Liver (tissue), 9 donors: ENCODE results near the gene TIAM1. TPM values are rescaled to one million over a fixed set of nuclear protein-coding genes. Genes with fewer than 3 reads are reported as not detected.

Experiments used
- DNase-seq: peaks from one replicate; pipeline ENCODE4 v3.0.0-alpha.2; 2017; ENCODE audit warnings: low spot score
- H3K27ac ChIP-seq, 2 donors: one replicate each; pipeline ENCODE4 v1.7.0; 2013; ENCODE audit warnings: inconsistent platforms in 2 of 2, low read length in 2 of 2, control low read depth in 1 of 2, low read depth in 1 of 2, mild to moderate bottlenecking in 1 of 2
- H3K27me3 ChIP-seq, 4 donors: one replicate each; pipeline versions ENCODE4 v1.6.1 to v1.7.0; 2013; ENCODE audit warnings: low read length in 3 of 4, inconsistent platforms in 1 of 4, mild to moderate bottlenecking in 1 of 4, moderate library complexity in 1 of 4; ENCODE audit not compliant: control insufficient read depth in 4 of 4, insufficient read depth in 4 of 4
- H3K36me3 ChIP-seq, 4 donors: one replicate each; pipeline versions ENCODE4 v1.6.1 to v1.7.0; 2013; ENCODE audit warnings: low read length in 3 of 4, mild to moderate bottlenecking in 3 of 4, low read depth in 1 of 4, moderate library complexity in 1 of 4; ENCODE audit not compliant: control insufficient read depth in 4 of 4, insufficient read depth in 3 of 4
- H3K4me1 ChIP-seq, 4 donors: one replicate each; pipeline versions ENCODE4 v1.6.1 to v1.7.0; 2013; ENCODE audit warnings: low read length in 3 of 4, mild to moderate bottlenecking in 3 of 4, moderate library complexity in 1 of 4; ENCODE audit not compliant: control insufficient read depth in 4 of 4, insufficient read depth in 4 of 4
- H3K4me3 ChIP-seq, 3 donors: one replicate each; pipeline versions ENCODE4 v1.6.1 to v1.7.0; 2013; ENCODE audit warnings: low read length in 3 of 3, control low read depth in 1 of 3, low read depth in 1 of 3, mild to moderate bottlenecking in 1 of 3
- H3K9ac ChIP-seq, 2 donors: one replicate each; pipeline ENCODE4 v1.7.0; 2013; ENCODE audit warnings: low read length in 2 of 2, mild to moderate bottlenecking in 2 of 2, moderate library complexity in 2 of 2, control low read depth in 1 of 2, low read depth in 1 of 2
- H3K9me3 ChIP-seq, 4 donors: one replicate each; pipeline versions ENCODE4 v1.6.1 to v1.7.0; 2013; ENCODE audit warnings: low read length in 3 of 4; ENCODE audit not compliant: control insufficient read depth in 4 of 4
- CTCF ChIP-seq: fragments of 150-350 bp; IDR thresholded peaks from 2 replicates; pipeline ENCODE4 v1.5.1; 2017; ENCODE audit warnings: improper control_type of control experiment, low read depth, low read length; ENCODE audit not compliant: missing input control
- EGR1 ChIP-seq, 2 donors: IDR thresholded peaks; 2 replicates each; pipeline ENCODE4 v1.6.1; 2016 to 2018; ENCODE audit warnings: antibody characterized with exemption in 2 of 2, low read depth in 2 of 2
- FOXA1 ChIP-seq: IDR thresholded peaks from 2 replicates; pipeline ENCODE4 v1.6.1; 2016; ENCODE audit warnings: antibody characterized with exemption
- FOXA2 ChIP-seq: IDR thresholded peaks from 2 replicates; pipeline ENCODE4 v1.6.1; 2016; ENCODE audit warnings: antibody characterized with exemption
- GABPA ChIP-seq, 2 donors: IDR thresholded peaks in 1 of 2; conservative IDR thresholded peaks in 1 of 2; 2 replicates each; pipeline ENCODE4 v1.6.1; 2016; ENCODE audit warnings: antibody characterized with exemption in 2 of 2, mild to moderate bottlenecking in 1 of 2, moderate library complexity in 1 of 2
- HNF4A ChIP-seq, 2 donors: conservative IDR thresholded peaks; 2 replicates each; pipeline ENCODE4 v1.6.1; 2016; ENCODE audit warnings: antibody characterized with exemption in 2 of 2, mild to moderate bottlenecking in 2 of 2
- HNF4G ChIP-seq: IDR thresholded peaks from 2 replicates; pipeline ENCODE4 v1.6.1; 2016; ENCODE audit warnings: antibody characterized with exemption
- JUND ChIP-seq, 2 donors: IDR thresholded peaks; 2 replicates each; pipeline ENCODE4 v1.6.1; 2016; ENCODE audit warnings: antibody characterized with exemption in 2 of 2
- NR2F2 ChIP-seq: IDR thresholded peaks from 2 replicates; pipeline ENCODE4 v1.6.1; 2016; ENCODE audit warnings: antibody characterized with exemption
- RAD21 ChIP-seq, 2 donors: IDR thresholded peaks; 2 replicates each; pipeline ENCODE4 v1.6.1; 2016; ENCODE audit warnings: antibody characterized with exemption in 2 of 2, mild to moderate bottlenecking in 2 of 2
- REST ChIP-seq: IDR thresholded peaks from 2 replicates; pipeline ENCODE4 v1.6.1; 2016; ENCODE audit warnings: antibody characterized with exemption, mild to moderate bottlenecking
- RXRA ChIP-seq, 2 donors: IDR thresholded peaks; 2 replicates each; pipeline ENCODE4 v1.6.1; 2017 to 2018; ENCODE audit warnings: antibody characterized with exemption in 2 of 2, mild to moderate bottlenecking in 1 of 2
- SP1 ChIP-seq: IDR thresholded peaks from 2 replicates; pipeline ENCODE4 v1.6.1; 2018; ENCODE audit warnings: antibody characterized with exemption, mild to moderate bottlenecking
- TAF1 ChIP-seq: conservative IDR thresholded peaks from 2 replicates; pipeline ENCODE4 v1.6.1; 2016; ENCODE audit warnings: antibody characterized with exemption, mild to moderate bottlenecking
- YY1 ChIP-seq: IDR thresholded peaks from 2 replicates; pipeline ENCODE4 v1.6.1; 2016; ENCODE audit warnings: antibody characterized with exemption, mild to moderate bottlenecking
- WGBS: extraction: QIAGEN DNeasy Blood & Tissue Kit; methylation state at CpG from one replicate; pipeline ENCODE4 v1.1.7; 2013; 5-methylcytosine and 5-hydroxymethylcytosine counted together
- polyA plus RNA-seq, 2 donors: library from polyadenylated mRNA; stranded (reverse) in 1 of 2; unstranded in 1 of 2; fragments of 200-250 nt in 1 of 2; fragments of >200 nt in 1 of 2; fragmentation: Nextera tagmentation in 1 of 2; extraction: Ambion mirVana in 1 of 2; gene quantifications; one replicate each; pipeline versions ENCODE4 v1.2.1 to v1.2.3, GENCODE V29; 2013 to 2015
- total RNA-seq, 2 donors: library from RNA; depleted of rRNA; stranded (reverse); fragments of >200 nt; gene quantifications; one replicate each; pipeline ENCODE4 v1.2.3, GENCODE V29; 2014
- TF ChIP-seq, protein P1 (sequence below): IDR thresholded peaks from 2 replicates; pipeline ENCODE4 v1.6.1; 2016; ENCODE audit warnings: antibody characterized with exemption
- TF ChIP-seq, protein P2 (sequence below): IDR thresholded peaks from 2 replicates; pipeline ENCODE4 v1.6.1; 2016; ENCODE audit warnings: antibody characterized with exemption
- TF ChIP-seq, protein P3 (sequence below): IDR thresholded peaks from 2 replicates; pipeline ENCODE4 v1.6.1; 2016; ENCODE audit warnings: antibody characterized with exemption
- donor health status: healthy.
- donor health status: healthy.
- donor health status: healthy.
- donor health status: healthy.
- donor health status: healthy.

The TIAM1 gene
- total and polyA plus RNA-seq, 4 donors: 3.0 to 7.4 (median 4.8) TPM

GRCh38 chr21:31194510-31195293, 149.4 kb downstream of the TIAM1 start:
- 88% methylated on average over 5 of the region's 5 CpGs for WGBS
- DNase-seq: no peak

GRCh38 chr21:31193761-31194160, 150.3 kb downstream of the TIAM1 start:
- Histone ChIP-seq H3K9me3 (no peaks in the 10 kb centered on the region), H3K4me3 (no peak overlapping the region), H3K4me1 (no peaks in the 10 kb centered on the region), H3K36me3 (peaks cover 0 to 2% (median under 1%) of the 10 kb centered on the region in 4 donors), H3K27ac (no peak overlapping the region), H3K9ac (no peak overlapping the region), H3K27me3 (no peaks in the 10 kb centered on the region)
- 92% methylated on average over 12 of the region's 12 CpGs for WGBS
- DNase-seq: no peak
- TF ChIP-seq, protein P1, sequence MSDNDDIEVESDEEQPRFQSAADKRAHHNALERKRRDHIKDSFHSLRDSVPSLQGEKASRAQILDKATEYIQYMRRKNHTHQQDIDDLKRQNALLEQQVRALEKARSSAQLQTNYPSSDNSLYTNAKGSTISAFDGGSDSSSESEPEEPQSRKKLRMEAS: no peak
- TF ChIP-seq GABPA (IDR thresholded peaks at IDR 0.05 in 1 of 2, conservative IDR thresholded peaks at IDR 0.05 in 1 of 2) (no peak), REST (no peak), HNF4G (no peak), SP1 (no peak), FOXA1 (no peak), RXRA (IDR thresholded peaks at IDR 0.05) (no peak), NR2F2 (no peak), FOXA2 (no peak), JUND (IDR thresholded peaks at IDR 0.05) (no peak), EGR1 (IDR thresholded peaks at IDR 0.05; ENCODE audit: low read depth in 2 of 2) (no peak), RAD21 (IDR thresholded peaks at IDR 0.05) (no peak), HNF4A (conservative IDR thresholded peaks at IDR 0.05) (no peak), CTCF (no peak), YY1 (no peak), TAF1 (no peak)
- TF ChIP-seq, protein P2, sequence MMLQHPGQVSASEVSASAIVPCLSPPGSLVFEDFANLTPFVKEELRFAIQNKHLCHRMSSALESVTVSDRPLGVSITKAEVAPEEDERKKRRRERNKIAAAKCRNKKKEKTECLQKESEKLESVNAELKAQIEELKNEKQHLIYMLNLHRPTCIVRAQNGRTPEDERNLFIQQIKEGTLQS: no peak
- TF ChIP-seq, protein P3, sequence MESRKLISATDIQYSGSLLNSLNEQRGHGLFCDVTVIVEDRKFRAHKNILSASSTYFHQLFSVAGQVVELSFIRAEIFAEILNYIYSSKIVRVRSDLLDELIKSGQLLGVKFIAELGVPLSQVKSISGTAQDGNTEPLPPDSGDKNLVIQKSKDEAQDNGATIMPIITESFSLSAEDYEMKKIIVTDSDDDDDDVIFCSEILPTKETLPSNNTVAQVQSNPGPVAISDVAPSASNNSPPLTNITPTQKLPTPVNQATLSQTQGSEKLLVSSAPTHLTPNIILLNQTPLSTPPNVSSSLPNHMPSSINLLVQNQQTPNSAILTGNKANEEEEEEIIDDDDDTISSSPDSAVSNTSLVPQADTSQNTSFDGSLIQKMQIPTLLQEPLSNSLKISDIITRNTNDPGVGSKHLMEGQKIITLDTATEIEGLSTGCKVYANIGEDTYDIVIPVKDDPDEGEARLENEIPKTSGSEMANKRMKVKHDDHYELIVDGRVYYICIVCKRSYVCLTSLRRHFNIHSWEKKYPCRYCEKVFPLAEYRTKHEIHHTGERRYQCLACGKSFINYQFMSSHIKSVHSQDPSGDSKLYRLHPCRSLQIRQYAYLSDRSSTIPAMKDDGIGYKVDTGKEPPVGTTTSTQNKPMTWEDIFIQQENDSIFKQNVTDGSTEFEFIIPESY: no peak

More at GRCh38 chr21:31194510-31195293, 149.4 kb downstream of the TIAM1 start:
- H3K9ac ChIP-seq: no peak overlapping the region
- H3K36me3 ChIP-seq: peaks cover 0 to 2% (median under 1%) of the 10 kb centered on the region in 4 donors
- no peak overlapping the region for H3K27ac ChIP-seq
- no peaks in the 10 kb centered on the region for H3K27me3 ChIP-seq
- no peaks in the 10 kb centered on the region for H3K4me1 ChIP-seq
- H3K4me3 ChIP-seq: no peak overlapping the region
- TF ChIP-seq GABPA (IDR thresholded peaks at IDR 0.05 in 1 of 2, conservative IDR thresholded peaks at IDR 0.05 in 1 of 2) (no peak), RAD21 (IDR thresholded peaks at IDR 0.05) (no peak), RXRA (IDR thresholded peaks at IDR 0.05) (no peak)
- TF ChIP-seq, protein P3: no peak
- H3K9me3 ChIP-seq: no peaks in the 10 kb centered on the region
